HCT116 (cell line): Measurements from ENCODE around the gene FRMD8. TPM values are rescaled to one million over a fixed set of nuclear protein-coding genes. Genes with fewer than 3 reads are reported as not detected.
A peak's percentile ranks its signal among the peaks of the same experiment; 100 is the strongest.

ENCODE experiments used
- ATAC-seq: fragments of 200-7000 bp; cut with Tn5 transposase; 2 replicates; pipeline ENCODE4 v1.9.1; 2020; ENCODE audit warnings: mild to moderate bottlenecking, moderate library complexity
- BruUV-seq: library from RNA; stranded (reverse); fragments of 400-500 nt; replicated peaks from 2 replicates; lab custom pipeline; 2021; lab: Mats Ljungman, UMichigan
- CTCF ChIA-PET: fragments of 300-600 bp; sonication (Branson Sonifier 250); formaldehyde crosslinking; loops from one replicate; lab custom pipeline; 2021; ENCODE audit warnings: antibody characterized with exemption; lab: Charles Lee
- POLR2A ChIA-PET: fragments of 300-600, 350-600 bp; sonication (Branson Sonifier 250); formaldehyde crosslinking; loops from one replicate; lab custom pipeline; 2021; ENCODE audit warnings: antibody characterized with exemption; lab: Charles Lee
- RAD21 ChIA-PET, 2 experiments: fragments of 300-600 bp; sonication (Branson Sonifier 250); formaldehyde crosslinking; loops; one replicate each; lab custom pipeline; 2023; ENCODE audit warnings: low total read pairs in 2 of 2; ENCODE audit not compliant: uncharacterized antibody in 2 of 2, unreplicated experiment in 2 of 2, low non-redundant PET in 1 of 2; lab: Charles Lee
- DNase-seq: peaks from one replicate; pipeline ENCODE4 v3.0.0-alpha.2; 2010; ENCODE audit warnings: low read depth, low spot score
- H2AFZ ChIP-seq: fragments of 200-600 bp; shearing (Covaris generic), sonication (generic); 2 replicates; pipeline ENCODE4 v1.6.1; 2017; ENCODE audit warnings: low read depth, mixed run types, mixed read lengths, antibody characterized with exemption, low read length; ENCODE audit not compliant: poor library complexity, severe bottlenecking
- H3K27ac ChIP-seq: 2 replicates; pipeline ENCODE4 v1.5.1; 2012; ENCODE audit warnings: low read depth, low read length
- H3K27me3 ChIP-seq: fragments of 200-600 bp; sonication (generic); 2 replicates; pipeline ENCODE4 v1.6.1; 2016; ENCODE audit warnings: mixed run types, low read length, mixed read lengths; ENCODE audit not compliant: insufficient read depth
- H3K36me3 ChIP-seq, 2 experiments: fragments of 200-500 bp in 1 of 2; fragments of 200-600 bp in 1 of 2; sonication (Bioruptor generic) in 1 of 2; sonication (generic) in 1 of 2; 2 replicates each; pipeline versions ENCODE4 v1.5.1 to v1.6.1; 2014 to 2016; ENCODE audit warnings: low read length in 2 of 2, inconsistent platforms in 1 of 2, mixed read lengths in 1 of 2, mixed run types in 1 of 2; ENCODE audit not compliant: insufficient read depth in 2 of 2, control insufficient read depth in 1 of 2
- H3K4me1 ChIP-seq, 2 experiments: fragments of 200-600 bp in 1 of 2; sonication (generic) in 1 of 2; 2 replicates each; pipeline versions ENCODE4 v1.5.1 to v1.6.1; 2012 to 2017; ENCODE audit warnings: low read length in 2 of 2, inconsistent platforms in 1 of 2, mild to moderate bottlenecking in 1 of 2, mixed read lengths in 1 of 2, mixed run types in 1 of 2, moderate library complexity in 1 of 2; ENCODE audit not compliant: insufficient read depth in 2 of 2, control insufficient read depth in 1 of 2
- H3K4me2 ChIP-seq: fragments of 200-600 bp; sonication (generic); 2 replicates; pipeline ENCODE4 v1.6.1; 2017; ENCODE audit warnings: mixed run types, low read length, mixed read lengths
- H3K4me3 ChIP-seq, 2 experiments: fragments of 200-600 bp in 1 of 2; sonication (generic) in 1 of 2; replicated peaks in 1 of 2; 2 replicates each; pipeline ENCODE4 v1.5.1; 2011 to 2016; ENCODE audit warnings: low read length in 2 of 2, control low read depth in 1 of 2, low read depth in 1 of 2, mild to moderate bottlenecking in 1 of 2, mixed read lengths in 1 of 2, mixed run types in 1 of 2
- H3K79me2 ChIP-seq: fragments of 200-600 bp; sonication (generic); 2 replicates; pipeline ENCODE4 v1.6.1; 2017; ENCODE audit warnings: mild to moderate bottlenecking, mixed run types, low read length, moderate library complexity, mixed read lengths; ENCODE audit not compliant: insufficient read depth
- H3K9ac ChIP-seq: fragments of 200-600 bp; sonication (generic); 2 replicates; pipeline ENCODE4 v1.6.1; 2016; ENCODE audit warnings: low read length, mixed read lengths
- H3K9me2 ChIP-seq: fragments of 200-600 bp; sonication (generic), shearing (Covaris generic); 2 replicates; pipeline ENCODE4 v1.6.1; 2017; ENCODE audit warnings: mixed run types, mild to moderate bottlenecking, moderate library complexity; ENCODE audit not compliant: insufficient read depth
- H3K9me3 ChIP-seq, 2 experiments: fragments of 200-500 bp in 1 of 2; fragments of 200-600 bp in 1 of 2; sonication (Bioruptor generic) in 1 of 2; sonication (generic) in 1 of 2; 2 replicates each; pipeline ENCODE4 v1.6.1; 2014 to 2017; ENCODE audit warnings: low read length in 2 of 2, mixed read lengths in 2 of 2, inconsistent platforms in 1 of 2, low read depth in 1 of 2, mild to moderate bottlenecking in 1 of 2, mixed run types in 1 of 2, moderate library complexity in 1 of 2; ENCODE audit not compliant: control insufficient read depth in 1 of 2, insufficient read depth in 1 of 2
- H4K20me1 ChIP-seq: fragments of 200-600 bp; sonication (generic), shearing (Covaris generic); 2 replicates; pipeline ENCODE4 v1.6.1; 2017; ENCODE audit warnings: mixed run types, mild to moderate bottlenecking, moderate library complexity; ENCODE audit not compliant: insufficient read depth
- CBX3 ChIP-seq: IDR thresholded peaks from 2 replicates; pipeline ENCODE4 v1.6.1; 2012; ENCODE audit warnings: low read depth
- CEBPB ChIP-seq: IDR thresholded peaks from 2 replicates; pipeline ENCODE4 v1.6.1; 2012; ENCODE audit warnings: low read depth
- EGR1 ChIP-seq: IDR thresholded peaks from 2 replicates; pipeline ENCODE4 v1.6.1; 2012; ENCODE audit warnings: low read depth
- ELF1 ChIP-seq: IDR thresholded peaks from 2 replicates; pipeline ENCODE4 v1.6.1; 2012; ENCODE audit warnings: low read depth, borderline replicate concordance
- EZH2 ChIP-seq: fragments of 200-600 bp; sonication (generic); IDR thresholded peaks from 2 replicates; pipeline ENCODE4 v1.6.1; 2017; ENCODE audit warnings: antibody characterized with exemption, mixed run types
- EZH2phosphoT487 ChIP-seq: fragments of 200-600 bp; IDR thresholded peaks from 2 replicates; pipeline ENCODE4 v1.6.1; 2018; ENCODE audit warnings: antibody characterized with exemption, borderline replicate concordance
- FOSL1 ChIP-seq: IDR thresholded peaks from 2 replicates; pipeline ENCODE4 v1.6.1; 2012; ENCODE audit warnings: low read depth
- JUND ChIP-seq: IDR thresholded peaks from 2 replicates; pipeline ENCODE4 v1.6.1; 2012
- POLR2A ChIP-seq: IDR thresholded peaks from 2 replicates; pipeline ENCODE4 v1.7.0; 2011; ENCODE audit warnings: borderline replicate concordance; ENCODE audit not compliant: insufficient read depth, insufficient read length; ENCODE audit errors: extremely low read depth
- RAD21 ChIP-seq: IDR thresholded peaks from 2 replicates; pipeline ENCODE4 v1.6.1; 2012; ENCODE audit warnings: low read depth, mild to moderate bottlenecking
- REST ChIP-seq: IDR thresholded peaks from 2 replicates; pipeline ENCODE4 v1.6.1; 2012; ENCODE audit warnings: low read depth
- SIN3A ChIP-seq: IDR thresholded peaks from 2 replicates; pipeline ENCODE4 v1.6.1; 2012; ENCODE audit warnings: low read depth
- SP1 ChIP-seq: IDR thresholded peaks from 2 replicates; pipeline ENCODE4 v1.6.1; 2012; ENCODE audit warnings: low read depth
- SRF ChIP-seq: IDR thresholded peaks from 2 replicates; pipeline ENCODE4 v1.6.1; 2012; ENCODE audit warnings: low read depth
- TCF7L2 ChIP-seq: IDR thresholded peaks from 2 replicates; pipeline ENCODE4 v1.7.0; 2011; ENCODE audit warnings: borderline replicate concordance, inconsistent platforms; ENCODE audit not compliant: insufficient read depth, insufficient read length; ENCODE audit errors: extremely low read depth
- ZFX ChIP-seq: fragments of 450-650 bp; IDR thresholded peaks from 2 replicates; pipeline ENCODE4 v1.6.1; 2017
- intact Hi-C: fragments of 100-400 bp; cut with micrococcal nuclease; formaldehyde crosslinking; loops from 2 replicates; pipeline ENCODE4 v1.10.0; 2022
- total RNA-seq: library from RNA; stranded (reverse); gene quantifications from one replicate; pipeline ENCODE4 v1.2.1, GENCODE V29; 2021; ENCODE audit not compliant: unreplicated experiment
- TF ChIP-seq, protein P1 (sequence below): IDR thresholded peaks from 2 replicates; pipeline ENCODE4 v1.6.1; 2011; ENCODE audit warnings: mild to moderate bottlenecking, low read length, moderate library complexity; ENCODE audit not compliant: insufficient replicate concordance; ENCODE audit errors: extremely low read depth
- TF ChIP-seq, protein P2 (sequence below): IDR thresholded peaks from 2 replicates; pipeline ENCODE4 v1.6.1; 2012
- TF ChIP-seq, protein P3 (sequence below), 3 experiments: fragments of 200-600 bp in 1 of 3; sonication (generic) in 1 of 3; IDR thresholded peaks in 2 of 3; conservative IDR thresholded peaks in 1 of 3; 2 replicates each; pipeline ENCODE4 v1.5.1; 2012 to 2017; ENCODE audit warnings: low read depth in 2 of 3, low read length in 2 of 3, antibody characterized with exemption in 1 of 3, borderline replicate concordance in 1 of 3, control low read depth in 1 of 3, mild to moderate bottlenecking in 1 of 3, mixed read lengths in 1 of 3, mixed run types in 1 of 3, moderate library complexity in 1 of 3; ENCODE audit not compliant: insufficient read depth in 1 of 3
- TF ChIP-seq, protein P4 (sequence below): IDR thresholded peaks from 2 replicates; pipeline ENCODE4 v1.6.1; 2012

Gene FRMD8
- total RNA-seq, 1 experiment from 2014 or later: 35.8 TPM

- ChIA-PET CTCF (interaction anchor here (0.7 kb wide), 1 partner anchor 27 kb away, joined by 3 read pairs; no protein-coding TSS in a partner anchor), POLR2A (interaction anchor here (0.6 to 1.9 kb wide), 2 partner anchors 24 to 54 kb away, joined by 5 read pairs; partner anchors contain the start of gene MALAT1), RAD21 (interaction anchor here in 1 of 2 experiments (0.7 kb wide), 1 partner anchor 28 kb away, joined by 5 read pairs; no protein-coding TSS in a partner anchor)
- no peaks in the 10 kb centered on the region for H3K9me2 ChIP-seq
- intact Hi-C loops: no loop called here
- no peaks in the 10 kb centered on the region for H3K36me3 ChIP-seq
- TF ChIP-seq REST: no peak
- no peak for TF ChIP-seq ELF1
- no peak for TF ChIP-seq ZFX
- no peak for TF ChIP-seq CEBPB
- TF ChIP-seq, protein P1, sequence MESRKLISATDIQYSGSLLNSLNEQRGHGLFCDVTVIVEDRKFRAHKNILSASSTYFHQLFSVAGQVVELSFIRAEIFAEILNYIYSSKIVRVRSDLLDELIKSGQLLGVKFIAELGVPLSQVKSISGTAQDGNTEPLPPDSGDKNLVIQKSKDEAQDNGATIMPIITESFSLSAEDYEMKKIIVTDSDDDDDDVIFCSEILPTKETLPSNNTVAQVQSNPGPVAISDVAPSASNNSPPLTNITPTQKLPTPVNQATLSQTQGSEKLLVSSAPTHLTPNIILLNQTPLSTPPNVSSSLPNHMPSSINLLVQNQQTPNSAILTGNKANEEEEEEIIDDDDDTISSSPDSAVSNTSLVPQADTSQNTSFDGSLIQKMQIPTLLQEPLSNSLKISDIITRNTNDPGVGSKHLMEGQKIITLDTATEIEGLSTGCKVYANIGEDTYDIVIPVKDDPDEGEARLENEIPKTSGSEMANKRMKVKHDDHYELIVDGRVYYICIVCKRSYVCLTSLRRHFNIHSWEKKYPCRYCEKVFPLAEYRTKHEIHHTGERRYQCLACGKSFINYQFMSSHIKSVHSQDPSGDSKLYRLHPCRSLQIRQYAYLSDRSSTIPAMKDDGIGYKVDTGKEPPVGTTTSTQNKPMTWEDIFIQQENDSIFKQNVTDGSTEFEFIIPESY: no peak
- TF ChIP-seq, protein P2, sequence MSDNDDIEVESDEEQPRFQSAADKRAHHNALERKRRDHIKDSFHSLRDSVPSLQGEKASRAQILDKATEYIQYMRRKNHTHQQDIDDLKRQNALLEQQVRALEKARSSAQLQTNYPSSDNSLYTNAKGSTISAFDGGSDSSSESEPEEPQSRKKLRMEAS: no peak
- TF ChIP-seq POLR2A: no peak
- TF ChIP-seq, protein P3, sequence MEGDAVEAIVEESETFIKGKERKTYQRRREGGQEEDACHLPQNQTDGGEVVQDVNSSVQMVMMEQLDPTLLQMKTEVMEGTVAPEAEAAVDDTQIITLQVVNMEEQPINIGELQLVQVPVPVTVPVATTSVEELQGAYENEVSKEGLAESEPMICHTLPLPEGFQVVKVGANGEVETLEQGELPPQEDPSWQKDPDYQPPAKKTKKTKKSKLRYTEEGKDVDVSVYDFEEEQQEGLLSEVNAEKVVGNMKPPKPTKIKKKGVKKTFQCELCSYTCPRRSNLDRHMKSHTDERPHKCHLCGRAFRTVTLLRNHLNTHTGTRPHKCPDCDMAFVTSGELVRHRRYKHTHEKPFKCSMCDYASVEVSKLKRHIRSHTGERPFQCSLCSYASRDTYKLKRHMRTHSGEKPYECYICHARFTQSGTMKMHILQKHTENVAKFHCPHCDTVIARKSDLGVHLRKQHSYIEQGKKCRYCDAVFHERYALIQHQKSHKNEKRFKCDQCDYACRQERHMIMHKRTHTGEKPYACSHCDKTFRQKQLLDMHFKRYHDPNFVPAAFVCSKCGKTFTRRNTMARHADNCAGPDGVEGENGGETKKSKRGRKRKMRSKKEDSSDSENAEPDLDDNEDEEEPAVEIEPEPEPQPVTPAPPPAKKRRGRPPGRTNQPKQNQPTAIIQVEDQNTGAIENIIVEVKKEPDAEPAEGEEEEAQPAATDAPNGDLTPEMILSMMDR (IDR thresholded peaks at IDR 0.05 in 2 of 3, conservative IDR thresholded peaks at IDR 0.05 in 1 of 3; ENCODE audit: borderline replicate concordance in 1 of 3, insufficient read depth in 1 of 3, low read depth in 2 of 3, low read length in 2 of 3): no peak
- TF ChIP-seq SIN3A: no peak
- no peak for TF ChIP-seq FOSL1
- no peak for TF ChIP-seq CBX3
- TF ChIP-seq SRF: no peak
- no peak for TF ChIP-seq JUND
- no peak for TF ChIP-seq TCF7L2
- TF ChIP-seq, protein P4, sequence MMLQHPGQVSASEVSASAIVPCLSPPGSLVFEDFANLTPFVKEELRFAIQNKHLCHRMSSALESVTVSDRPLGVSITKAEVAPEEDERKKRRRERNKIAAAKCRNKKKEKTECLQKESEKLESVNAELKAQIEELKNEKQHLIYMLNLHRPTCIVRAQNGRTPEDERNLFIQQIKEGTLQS: no peak
- no peak for TF ChIP-seq EZH2phosphoT487
- TF ChIP-seq EGR1: no peak
- TF ChIP-seq RAD21: no peak
- TF ChIP-seq SP1: no peak
- TF ChIP-seq EZH2: no peak
- H3K27ac ChIP-seq: peak overlapping the region; percentile 24; the same call in 1 of the 2 replicates
- H2AFZ ChIP-seq: no peak overlapping the region
- DNase-seq (no peak), ATAC-seq (no peak)
- H4K20me1 ChIP-seq: no peaks in the 10 kb centered on the region
- no peaks in the 10 kb centered on the region for H3K9me3 ChIP-seq
- H3K4me3 ChIP-seq: no peak overlapping the region
- BruUV-seq: TSS peak; percentile 5
- H3K27me3 ChIP-seq: no peaks in the 10 kb centered on the region
- H3K4me1 ChIP-seq: peaks cover 20 to 33% of the 10 kb centered on the region in 2 experiments; a peak in 3 of 4 replicates
- no peak overlapping the region for H3K9ac ChIP-seq
- H3K4me2 ChIP-seq: no peak overlapping the region
- no peaks in the 10 kb centered on the region; the same call in 1 of the 2 replicates for H3K79me2 ChIP-seq
These were observed 58.0 kb downstream of the FRMD8 start for GRCh38 chr11:65444314-65445051.
